GM18505 (cell line): ENCODE data around the gene RAB25.
A peak's percentile ranks its signal among the peaks of the same experiment; 100 is the strongest.

Experiments used
- ATAC-seq: cut with Tn5 transposase; IDR thresholded peaks from one replicate; pipeline ENCODE4 v1.9.1; 2021; ENCODE audit not compliant: unreplicated experiment
- POLR2A ChIP-seq: IDR thresholded peaks from 4 replicates; pipeline ENCODE4 v1.6.1; 2011; ENCODE audit warnings: borderline replicate concordance; ENCODE audit not compliant: insufficient read depth, insufficient read length; ENCODE audit errors: extremely low read depth

The RAB25 gene

GRCh38 chr1:156104065-156104810 is 43.3 kb downstream of the RAB25 start:
- no peak for TF ChIP-seq POLR2A
- no peak for ATAC-seq

GRCh38 chr1:156104861-156105832 is 44.2 kb downstream of the RAB25 start:
- no peak for ATAC-seq

GRCh38 chr1:156106624-156107488 is 45.9 kb downstream of the RAB25 start:
- no peak for TF ChIP-seq POLR2A
- peak; percentile 7 for ATAC-seq

More at GRCh38 chr1:156104861-156105832, 44.2 kb downstream of the RAB25 start:
- no peak for TF ChIP-seq POLR2A

GRCh38 chr1:156108057-156108456 is 47.1 kb downstream of the RAB25 start:
- no peak for ATAC-seq
- TF ChIP-seq POLR2A, result no peak

GRCh38 chr1:156108664-156109241 is 47.8 kb downstream of the RAB25 start:
- TF ChIP-seq POLR2A, result no peak
- ATAC-seq, result no peak

GRCh38 chr1:156110252-156110651 is 49.3 kb downstream of the RAB25 start:
- TF ChIP-seq POLR2A, result no peak
- no peak for ATAC-seq

- ATAC-seq, result no peak
- no peak for TF ChIP-seq POLR2A
These were observed 50.5 kb downstream of the RAB25 start for GRCh38 chr1:156111355-156111962.

GRCh38 chr1:156112276-156113137 is 51.5 kb downstream of the RAB25 start:
- no peak for ATAC-seq

GRCh38 chr1:156113282-156113950 is 52.5 kb downstream of the RAB25 start:
- no peak for ATAC-seq
- TF ChIP-seq POLR2A, result no peak

More at GRCh38 chr1:156112276-156113137, 51.5 kb downstream of the RAB25 start:
- no peak for TF ChIP-seq POLR2A

GRCh38 chr1:156114101-156114918 is 53.4 kb downstream of the RAB25 start, which contains the start of gene LMNA:
TSS of gene LMNA (plus strand) at chr1:156114711. CDS start at chr1:156114919, 208 bp downstream.
- TF ChIP-seq POLR2A, result peak; percentile 68
- ATAC-seq, result peak; percentile 62

GRCh38 chr1:156114919-156115513 is 54.1 kb downstream of the RAB25 start:
- TF ChIP-seq POLR2A, result no peak
- ATAC-seq, result peak; percentile 11
